Skin epidermis (tissue), 12 donors: Measurements from ENCODE around the gene FAM216B.

Experiments used
- H3K27ac ChIP-seq, 21 experiments: fragments of 200-600 bp; sonication (generic) in 11 of 21; one replicate each; pipeline ENCODE4 v1.5.0; 2020; ENCODE audit warnings: mild to moderate bottlenecking in 3 of 21, inconsistent platforms in 2 of 21, moderate library complexity in 2 of 21
- H3K4me3 ChIP-seq, 7 experiments: fragments of 200-600 bp; sonication (generic) in 2 of 7; one replicate each; pipeline ENCODE4 v1.5.0; 2020; ENCODE audit warnings: inconsistent platforms in 2 of 7, mild to moderate bottlenecking in 2 of 7, moderate library complexity in 1 of 7

FAM216B gene

GRCh38 chr13:42781352-42781751, at the start of gene FAM216B:
FAM216B (plus strand) TSS chr13:42781584; CDS start chr13:42784068, 2,484 bp downstream.
- no peak within 1 kb of the TSS for H3K27ac ChIP-seq
- H3K4me3 ChIP-seq, result no peak within 1 kb of the TSS

- no peak overlapping the region for H3K27ac ChIP-seq
- H3K4me3 ChIP-seq, result no peak overlapping the region
Observed at GRCh38 chr13:42732073-42732472, 49.3 kb upstream of the FAM216B start.

GRCh38 chr13:42733046-42733445, 48.3 kb upstream of the FAM216B start:
- Histone ChIP-seq H3K4me3 (no peak overlapping the region), H3K27ac (no peak overlapping the region)

GRCh38 chr13:42735010-42735409, 46.4 kb upstream of the FAM216B start:
- Histone ChIP-seq H3K27ac (no peak overlapping the region), H3K4me3 (no peak overlapping the region)

GRCh38 chr13:42740753-42741152, 40.6 kb upstream of the FAM216B start:
- Histone ChIP-seq H3K27ac (no peak overlapping the region), H3K4me3 (no peak overlapping the region)

- no peak overlapping the region for H3K4me3 ChIP-seq
- H3K27ac ChIP-seq, result no peak overlapping the region
Observed at GRCh38 chr13:42741914-42742313, 39.5 kb upstream of the FAM216B start.

- Histone ChIP-seq H3K27ac (no peak overlapping the region), H3K4me3 (no peak overlapping the region)
Observed at GRCh38 chr13:42745655-42746054, 35.7 kb upstream of the FAM216B start.

GRCh38 chr13:42746866-42747265, 34.5 kb upstream of the FAM216B start:
- Histone ChIP-seq H3K4me3 (no peak overlapping the region), H3K27ac (peak overlapping the region in 2 of 21 experiments; percentile 22 to 39)

GRCh38 chr13:42747399-42747873, 33.9 kb upstream of the FAM216B start:
- Histone ChIP-seq H3K4me3 (no peak overlapping the region), H3K27ac (no peak overlapping the region)

- no peak overlapping the region for H3K4me3 ChIP-seq
- no peak overlapping the region for H3K27ac ChIP-seq
Observed at GRCh38 chr13:42750794-42751193, 30.6 kb upstream of the FAM216B start.

- Histone ChIP-seq H3K4me3 (no peak overlapping the region), H3K27ac (no peak overlapping the region)
Observed at GRCh38 chr13:42751693-42752092, 29.7 kb upstream of the FAM216B start.

- no peak overlapping the region for H3K4me3 ChIP-seq
- H3K27ac ChIP-seq, result peak overlapping the region in 1 of 21 experiments; percentile 23
Observed at GRCh38 chr13:42752731-42753130, 28.7 kb upstream of the FAM216B start.

- Histone ChIP-seq H3K4me3 (no peak overlapping the region), H3K27ac (peak overlapping the region in 1 of 21 experiments; percentile 41)
Observed at GRCh38 chr13:42753697-42754096, 27.7 kb upstream of the FAM216B start.

- Histone ChIP-seq H3K27ac (no peak overlapping the region), H3K4me3 (no peak overlapping the region)
Observed at GRCh38 chr13:42754801-42755510, 26.4 kb upstream of the FAM216B start.

GRCh38 chr13:42757678-42758420, 23.5 kb upstream of the FAM216B start:
- Histone ChIP-seq H3K27ac (no peak overlapping the region), H3K4me3 (no peak overlapping the region)

GRCh38 chr13:42758515-42758914, 22.9 kb upstream of the FAM216B start:
- H3K4me3 ChIP-seq, result no peak overlapping the region
- no peak overlapping the region for H3K27ac ChIP-seq

GRCh38 chr13:42760951-42761350, 20.4 kb upstream of the FAM216B start:
- Histone ChIP-seq H3K4me3 (no peak overlapping the region), H3K27ac (no peak overlapping the region)

- H3K4me3 ChIP-seq, result no peak overlapping the region
- H3K27ac ChIP-seq, result no peak overlapping the region
Observed at GRCh38 chr13:42762251-42762650, 19.1 kb upstream of the FAM216B start.

GRCh38 chr13:42762917-42763316, 18.5 kb upstream of the FAM216B start:
- Histone ChIP-seq H3K4me3 (no peak overlapping the region), H3K27ac (no peak overlapping the region)

- Histone ChIP-seq H3K27ac (no peak overlapping the region), H3K4me3 (no peak overlapping the region)
Observed at GRCh38 chr13:42766016-42766415, 15.4 kb upstream of the FAM216B start.

GRCh38 chr13:42769650-42770049, 11.7 kb upstream of the FAM216B start:
- no peak overlapping the region for H3K4me3 ChIP-seq
- H3K27ac ChIP-seq, result no peak overlapping the region
